K562 (cell line): ENCODE results near the gene KIR3DL2. TPM values are rescaled to one million over a fixed set of nuclear protein-coding genes. Genes with fewer than 3 reads are reported as not detected.

Experiments used
- ATAC-seq: fragments of 200-7000 bp; cut with Tn5 transposase; 3 replicates; pipeline ENCODE4 v1.9.1; 2020; ENCODE audit warnings: moderate library complexity
- BruUV-seq: library from RNA; stranded (reverse); fragments of 400-500 nt; replicated peaks from 2 replicates; lab custom pipeline; 2021; lab: Mats Ljungman, UMichigan
- CTCF ChIA-PET: fragments of 300-600 bp; formaldehyde crosslinking; extraction: SDS; loops from one replicate; lab custom pipeline; 2021; ENCODE audit warnings: low intra/inter-chr PET ratio; lab: Yijun Ruan, JAX
- POLR2A ChIA-PET: fragments of 300-600, 350-650 bp; sonication (Branson Sonifier 250); formaldehyde crosslinking; extraction: SDS; loops from one replicate; lab custom pipeline; 2021; ENCODE audit warnings: antibody characterized with exemption, inconsistent platforms; lab: Yijun Ruan, JAX
- DNase-seq, 4 experiments: peaks; one replicate each; pipeline versions ENCODE4 v3.0.0 to v3.0.0-alpha.2; 2011 to 2018; ENCODE audit warnings: low spot score in 3 of 4, mixed read lengths in 3 of 4; ENCODE audit errors: extremely low read depth in 1 of 4
- FAIRE-seq: peaks from 2 replicates; lab custom pipeline; 2011; peaks lifted over from hg19 to GRCh38; lab: Jason Lieb, UNC
- H2AFZ ChIP-seq: 2 replicates; pipeline ENCODE4 v1.6.0; 2011; ENCODE audit warnings: low read depth, low read length, control low read depth, inconsistent platforms
- H3K27ac ChIP-seq: fragments of 200-600 bp; 3 replicates; pipeline ENCODE4 v1.8.0; 2011; ENCODE audit warnings: low read depth, mild to moderate bottlenecking, control low read depth, inconsistent platforms, low read length, moderate library complexity, mixed read lengths; ENCODE audit errors: extremely low read depth
- H3K27me3 ChIP-seq, 2 experiments: fragments of 300-600 bp in 1 of 2; 2 replicates in 1 of 2; 3 replicates in 1 of 2; pipeline versions ENCODE4 v1.6.0 to v1.8.0; 2011; ENCODE audit warnings: inconsistent platforms in 2 of 2, low read length in 2 of 2, mild to moderate bottlenecking in 1 of 2, mixed read lengths in 1 of 2, moderate library complexity in 1 of 2; ENCODE audit not compliant: control insufficient read depth in 2 of 2, insufficient read depth in 2 of 2
- H3K36me3 ChIP-seq: fragments of 300-600 bp; 3 replicates; pipeline ENCODE4 v1.8.0; 2011; ENCODE audit warnings: mild to moderate bottlenecking, low read length, inconsistent platforms; ENCODE audit not compliant: control insufficient read depth, insufficient read depth
- H3K4me1 ChIP-seq, 2 experiments: fragments of 200-600 bp in 1 of 2; replicated peaks in 1 of 2; 2 replicates in 1 of 2; 3 replicates in 1 of 2; pipeline versions ENCODE4 v1.5.1 to v1.8.0; 2011; ENCODE audit warnings: inconsistent platforms in 2 of 2, low read length in 2 of 2, mild to moderate bottlenecking in 1 of 2, mixed read lengths in 1 of 2, moderate library complexity in 1 of 2; ENCODE audit not compliant: control insufficient read depth in 2 of 2, insufficient read depth in 2 of 2
- H3K4me2 ChIP-seq: 2 replicates; pipeline ENCODE4 v1.6.1; 2011; ENCODE audit warnings: low read length, control low read depth, inconsistent platforms, mixed read lengths; ENCODE audit not compliant: insufficient read depth
- H3K4me3 ChIP-seq: fragments of 200-600 bp; sonication (generic), shearing (Covaris generic); 2 replicates; pipeline ENCODE4 v1.5.1; 2016; ENCODE audit warnings: control low read depth, inconsistent platforms
- H3K79me2 ChIP-seq: fragments of 200-600 bp; 3 replicates; pipeline ENCODE4 v1.8.0; 2011; ENCODE audit warnings: low read length, inconsistent platforms; ENCODE audit not compliant: control insufficient read depth, insufficient read depth
- H3K9ac ChIP-seq, 2 experiments: 2 replicates each; pipeline versions ENCODE4 v1.6.0 to v1.6.1; 2011; ENCODE audit warnings: low read depth in 2 of 2, low read length in 2 of 2, control low read depth in 1 of 2, inconsistent platforms in 1 of 2, mild to moderate bottlenecking in 1 of 2, mixed read lengths in 1 of 2; ENCODE audit not compliant: insufficient read depth in 1 of 2
- H3K9me1 ChIP-seq: one replicate; pipeline ENCODE4 v1.6.0; 2011; ENCODE audit warnings: inconsistent platforms, mild to moderate bottlenecking, low read length, moderate library complexity; ENCODE audit not compliant: control insufficient read depth, insufficient read depth
- H3K9me3 ChIP-seq: replicated peaks from 2 replicates; pipeline ENCODE4 v1.5.1; 2011; ENCODE audit warnings: low read depth, low read length, inconsistent platforms; ENCODE audit not compliant: control insufficient read depth, insufficient read depth
- H4K20me1 ChIP-seq: replicated peaks from 2 replicates; pipeline ENCODE4 v1.6.1; 2011; ENCODE audit warnings: low read length, inconsistent platforms, mixed read lengths; ENCODE audit not compliant: control insufficient read depth, insufficient read depth
- CHD4 ChIP-seq: fragments of 200-600 bp; sonication (generic); IDR thresholded peaks from 3 replicates; pipeline ENCODE4 v1.6.1; 2012; ENCODE audit warnings: low read depth, mild to moderate bottlenecking, mixed read lengths, low read length, inconsistent platforms; ENCODE audit not compliant: insufficient read depth, insufficient replicate concordance, poor library complexity, severe bottlenecking
- CXXC5 ChIP-seq: fragments of 250-450 bp; sonication (Bioruptor Pico); IDR thresholded peaks from 2 replicates; pipeline ENCODE4 v1.8.0; 2022; ENCODE audit warnings: inconsistent platforms, mild to moderate bottlenecking, moderate library complexity
- HMG20B ChIP-seq: fragments of 250-450 bp; sonication (Bioruptor Pico); IDR thresholded peaks from 2 replicates; pipeline ENCODE4 v1.5.0; 2021; ENCODE audit warnings: mild to moderate bottlenecking
- TAF1 ChIP-seq: IDR thresholded peaks from 2 replicates; pipeline ENCODE4 v1.6.1; 2011; ENCODE audit warnings: mild to moderate bottlenecking, low read length, moderate library complexity; ENCODE audit not compliant: insufficient read depth, control insufficient read depth, severe bottlenecking; ENCODE audit errors: extremely low read depth
- TCF7L2 ChIP-seq: fragments of 150-350 bp; IDR thresholded peaks from 2 replicates; pipeline ENCODE4 v1.6.1; 2016; ENCODE audit warnings: low read depth, mild to moderate bottlenecking, low read length, moderate library complexity
- ZNF583 ChIP-seq: fragments of 250-450 bp; sonication (Bioruptor Pico); IDR thresholded peaks from 2 replicates; pipeline ENCODE4 v1.4.0; 2020
- ZSCAN29 ChIP-seq: fragments of 450-650 bp; IDR thresholded peaks from 2 replicates; pipeline ENCODE4 v1.6.1; 2017
- WGBS: fragments of 100-300 bp; shearing (Covaris generic); methylation state at CpG from one replicate; pipeline ENCODE4 v1.1.6; 2016; ENCODE audit warnings: low coverage, mixed read lengths; ENCODE audit not compliant: insufficient coverage; ENCODE audit errors: missing lambda C conversion rate; 5-methylcytosine and 5-hydroxymethylcytosine counted together
- in situ Hi-C: fragments of 300-500 bp; cut with MboI; formaldehyde crosslinking; loops from 4 replicates; pipeline ENCODE4 v1.15.0; 2018; ENCODE audit warnings: inconsistent platforms, mixed read lengths
- intact Hi-C: fragments of 100-400 bp; cut with micrococcal nuclease; formaldehyde crosslinking; loops from 2 replicates; pipeline ENCODE4 v1.14.2; 2022
- polyA plus RNA-seq, 8 experiments: library from polyadenylated mRNA; depleted of rRNA in 4 of 8; stranded (reverse) in 5 of 8; unstranded in 3 of 8; fragments of >200 nt; fragmentation: Nextera tagmentation in 2 of 8; fragmentation: Illumina TruSeq in 1 of 8; extraction: Ambion mirVana in 2 of 8; extraction: Trizol in 1 of 8; gene quantifications; 2 replicates each; pipeline versions ENCODE4 v1.2.1 to v1.2.3, GENCODE V29; 2011 to 2014; ENCODE audit warnings: inconsistent platforms in 1 of 8, missing spikeins in 1 of 8
- total RNA-seq, 7 experiments: library from RNA; depleted of rRNA in 6 of 7; stranded (reverse); fragments of >200 nt in 6 of 7; fragmentation: Illumina TruSeq in 2 of 7; extraction: Trizol in 2 of 7; gene quantifications; 2 replicates each; pipeline versions ENCODE4 v1.2.1 to v1.2.3, GENCODE V29; 2011 to 2021; ENCODE audit warnings: low replicate concordance in 1 of 7
- TF ChIP-seq, protein P1 (sequence below): sonication (generic); formaldehyde crosslinking; IDR thresholded peaks from 2 replicates; pipeline ENCODE4 v1.8.0; 2022; ENCODE audit warnings: missing genetic modification reagents, mild to moderate bottlenecking, borderline replicate concordance
- TF ChIP-seq, protein P2 (sequence below): sonication (generic); formaldehyde crosslinking; IDR thresholded peaks from 2 replicates; pipeline ENCODE4 v1.8.0; 2023; ENCODE audit warnings: mild to moderate bottlenecking, missing genetic modification reagents
- TF ChIP-seq, protein P3 (sequence below): fragments of 250-450 bp; sonication (Bioruptor Pico); IDR thresholded peaks from 2 replicates; pipeline ENCODE4 v1.8.0; 2022; ENCODE audit warnings: moderate library complexity, mild to moderate bottlenecking, inconsistent platforms
- TF ChIP-seq, protein P4 (sequence below): fragments of 450-650 bp; formaldehyde crosslinking; IDR thresholded peaks from 2 replicates; pipeline ENCODE4 v1.4.0; 2022; ENCODE audit warnings: missing genetic modification characterization

Gene KIR3DL2
- total and polyA plus RNA-seq, 9 of the 15 experiments (the other 6 are each of a cell fraction or from before 2014, with no cell fraction given) = not detected

DNA sequence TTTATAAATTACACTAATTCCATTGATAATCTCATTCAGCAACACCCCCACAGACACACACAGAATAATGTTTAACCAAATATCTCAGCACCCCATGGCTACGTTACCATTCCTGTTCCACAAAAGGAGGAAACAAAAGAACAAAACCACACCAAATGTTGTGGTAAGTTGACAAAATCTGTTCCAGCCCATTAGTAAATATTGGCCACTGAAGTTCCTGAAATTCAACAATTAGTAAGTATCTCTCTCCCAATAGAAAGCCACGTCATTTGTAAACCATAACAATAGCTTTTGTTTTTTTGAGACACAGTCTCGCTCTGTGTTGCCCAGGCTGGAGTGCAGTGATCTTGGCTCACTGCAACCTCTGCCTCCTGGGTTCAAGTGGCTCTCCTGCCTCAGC lies 21.5 kb downstream of the KIR3DL2 start:
- H2AFZ ChIP-seq = no peak overlapping the region
- FAIRE-seq = no peak
- H3K27me3 ChIP-seq = peaks cover 6 to 21% of the 10 kb centered on the region in 2 experiments; a peak in 4 of 5 replicates
- intact Hi-C loops (no loop called here), in situ Hi-C loops (loop anchor here (10.0 kb wide), 1 partner anchor 763 kb away; no protein-coding TSS in a partner anchor)
- no peak overlapping the region for H3K4me3 ChIP-seq
- no peaks in the 10 kb centered on the region for H4K20me1 ChIP-seq
- WGBS = 4% methylated on average over 3 of the region's 3 CpGs
- CTCF ChIA-PET = no interaction called here
- H3K79me2 ChIP-seq = no peaks in the 10 kb centered on the region
- no peak overlapping the region for H3K4me2 ChIP-seq
- H3K4me1 ChIP-seq = no peaks in the 10 kb centered on the region
- no peaks in the 10 kb centered on the region for H3K36me3 ChIP-seq
- no peaks in the 10 kb centered on the region for H3K9me1 ChIP-seq
- no peak overlapping the region for H3K27ac ChIP-seq
- no peak for DNase-seq
- no peak for ATAC-seq
- POLR2A ChIA-PET = no interaction called here
- H3K9ac ChIP-seq = no peak overlapping the region
- H3K9me3 ChIP-seq = no peaks in the 10 kb centered on the region
- TF ChIP-seq ZSCAN29 (no peak), CXXC5 (no peak), TAF1 (no peak), CHD4 (no peak), TCF7L2 (no peak), ZNF583 (no peak), HMG20B (CRISPR knock-in tag) (no peak)
- TF ChIP-seq, protein P1, sequence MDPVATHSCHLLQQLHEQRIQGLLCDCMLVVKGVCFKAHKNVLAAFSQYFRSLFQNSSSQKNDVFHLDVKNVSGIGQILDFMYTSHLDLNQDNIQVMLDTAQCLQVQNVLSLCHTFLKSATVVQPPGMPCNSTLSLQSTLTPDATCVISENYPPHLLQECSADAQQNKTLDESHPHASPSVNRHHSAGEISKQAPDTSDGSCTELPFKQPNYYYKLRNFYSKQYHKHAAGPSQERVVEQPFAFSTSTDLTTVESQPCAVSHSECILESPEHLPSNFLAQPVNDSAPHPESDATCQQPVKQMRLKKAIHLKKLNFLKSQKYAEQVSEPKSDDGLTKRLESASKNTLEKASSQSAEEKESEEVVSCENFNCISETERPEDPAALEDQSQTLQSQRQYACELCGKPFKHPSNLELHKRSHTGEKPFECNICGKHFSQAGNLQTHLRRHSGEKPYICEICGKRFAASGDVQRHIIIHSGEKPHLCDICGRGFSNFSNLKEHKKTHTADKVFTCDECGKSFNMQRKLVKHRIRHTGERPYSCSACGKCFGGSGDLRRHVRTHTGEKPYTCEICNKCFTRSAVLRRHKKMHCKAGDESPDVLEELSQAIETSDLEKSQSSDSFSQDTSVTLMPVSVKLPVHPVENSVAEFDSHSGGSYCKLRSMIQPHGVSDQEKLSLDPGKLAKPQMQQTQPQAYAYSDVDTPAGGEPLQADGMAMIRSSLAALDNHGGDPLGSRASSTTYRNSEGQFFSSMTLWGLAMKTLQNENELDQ = no peak
- TF ChIP-seq, protein P2, sequence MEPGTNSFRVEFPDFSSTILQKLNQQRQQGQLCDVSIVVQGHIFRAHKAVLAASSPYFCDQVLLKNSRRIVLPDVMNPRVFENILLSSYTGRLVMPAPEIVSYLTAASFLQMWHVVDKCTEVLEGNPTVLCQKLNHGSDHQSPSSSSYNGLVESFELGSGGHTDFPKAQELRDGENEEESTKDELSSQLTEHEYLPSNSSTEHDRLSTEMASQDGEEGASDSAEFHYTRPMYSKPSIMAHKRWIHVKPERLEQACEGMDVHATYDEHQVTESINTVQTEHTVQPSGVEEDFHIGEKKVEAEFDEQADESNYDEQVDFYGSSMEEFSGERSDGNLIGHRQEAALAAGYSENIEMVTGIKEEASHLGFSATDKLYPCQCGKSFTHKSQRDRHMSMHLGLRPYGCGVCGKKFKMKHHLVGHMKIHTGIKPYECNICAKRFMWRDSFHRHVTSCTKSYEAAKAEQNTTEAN (CRISPR knock-in tag) = no peak
- TF ChIP-seq, protein P3, sequence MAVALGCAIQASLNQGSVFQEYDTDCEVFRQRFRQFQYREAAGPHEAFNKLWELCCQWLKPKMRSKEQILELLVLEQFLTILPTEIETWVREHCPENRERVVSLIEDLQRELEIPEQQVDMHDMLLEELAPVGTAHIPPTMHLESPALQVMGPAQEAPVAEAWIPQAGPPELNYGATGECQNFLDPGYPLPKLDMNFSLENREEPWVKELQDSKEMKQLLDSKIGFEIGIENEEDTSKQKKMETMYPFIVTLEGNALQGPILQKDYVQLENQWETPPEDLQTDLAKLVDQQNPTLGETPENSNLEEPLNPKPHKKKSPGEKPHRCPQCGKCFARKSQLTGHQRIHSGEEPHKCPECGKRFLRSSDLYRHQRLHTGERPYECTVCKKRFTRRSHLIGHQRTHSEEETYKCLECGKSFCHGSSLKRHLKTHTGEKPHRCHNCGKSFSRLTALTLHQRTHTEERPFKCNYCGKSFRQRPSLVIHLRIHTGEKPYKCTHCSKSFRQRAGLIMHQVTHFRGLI (CRISPR knock-in tag) = no peak
- TF ChIP-seq, protein P4, sequence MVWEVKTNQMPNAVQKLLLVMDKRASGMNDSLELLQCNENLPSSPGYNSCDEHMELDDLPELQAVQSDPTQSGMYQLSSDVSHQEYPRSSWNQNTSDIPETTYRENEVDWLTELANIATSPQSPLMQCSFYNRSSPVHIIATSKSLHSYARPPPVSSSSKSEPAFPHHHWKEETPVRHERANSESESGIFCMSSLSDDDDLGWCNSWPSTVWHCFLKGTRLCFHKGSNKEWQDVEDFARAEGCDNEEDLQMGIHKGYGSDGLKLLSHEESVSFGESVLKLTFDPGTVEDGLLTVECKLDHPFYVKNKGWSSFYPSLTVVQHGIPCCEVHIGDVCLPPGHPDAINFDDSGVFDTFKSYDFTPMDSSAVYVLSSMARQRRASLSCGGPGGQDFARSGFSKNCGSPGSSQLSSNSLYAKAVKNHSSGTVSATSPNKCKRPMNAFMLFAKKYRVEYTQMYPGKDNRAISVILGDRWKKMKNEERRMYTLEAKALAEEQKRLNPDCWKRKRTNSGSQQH (CRISPR knock-in tag) = no peak
- BruUV-seq = no TSS peak
